NCI-H524 treated with DMSO at 0.1 percent for 48 hours (cell line): Measurements from ENCODE around the gene TMEM14A.
"Not testable (repeated sequence)": the region's sequence is repeated elsewhere in the genome, so short reads cannot be mapped to it uniquely, and the experiment has no call there.

ENCODE experiments used
- DNase-seq: peaks from one replicate; lab custom pipeline; 2025; lab: John Stamatoyannopoulos, UW

The TMEM14A gene

DNA sequence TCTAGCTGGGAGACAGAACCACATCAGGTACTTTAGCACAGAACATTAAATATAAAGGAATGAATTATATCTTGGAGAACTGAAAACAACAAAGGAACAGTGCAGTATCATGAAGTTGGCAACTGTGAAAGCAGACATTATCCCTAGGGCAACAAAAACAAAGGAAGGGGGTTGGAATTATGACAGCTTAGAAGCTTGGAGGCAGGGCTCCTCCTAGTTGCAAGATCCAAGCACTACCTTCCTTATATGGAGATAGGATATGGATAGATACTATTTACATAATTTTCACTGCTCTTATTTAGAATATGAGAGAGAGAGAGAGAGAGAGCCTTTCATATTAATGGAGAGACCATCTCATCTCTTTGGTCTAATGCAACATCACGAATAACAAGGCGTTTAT is 27.0 kb downstream of the TMEM14A start:
- no peak for DNase-seq

DNA sequence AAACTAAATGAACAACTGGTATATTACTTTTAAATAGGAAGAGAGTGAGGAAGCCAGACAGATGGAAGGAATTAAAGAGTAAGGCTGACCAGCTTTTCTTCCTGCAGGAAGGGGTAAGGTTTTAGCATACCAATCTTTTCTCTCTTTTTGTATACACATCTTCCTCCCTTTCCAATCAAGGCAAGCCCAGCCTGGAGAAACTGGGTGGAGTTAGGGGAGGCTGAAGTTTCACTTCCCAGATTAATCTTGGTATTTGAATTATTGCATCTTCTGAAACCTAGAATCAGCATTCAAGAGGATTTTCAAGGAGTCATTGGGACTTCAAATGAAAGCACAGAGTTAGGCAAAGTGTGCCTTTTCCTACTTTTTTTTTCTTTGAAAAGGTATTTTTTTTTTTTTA is 33.1 kb downstream of the TMEM14A start:
- no peak for DNase-seq

DNA sequence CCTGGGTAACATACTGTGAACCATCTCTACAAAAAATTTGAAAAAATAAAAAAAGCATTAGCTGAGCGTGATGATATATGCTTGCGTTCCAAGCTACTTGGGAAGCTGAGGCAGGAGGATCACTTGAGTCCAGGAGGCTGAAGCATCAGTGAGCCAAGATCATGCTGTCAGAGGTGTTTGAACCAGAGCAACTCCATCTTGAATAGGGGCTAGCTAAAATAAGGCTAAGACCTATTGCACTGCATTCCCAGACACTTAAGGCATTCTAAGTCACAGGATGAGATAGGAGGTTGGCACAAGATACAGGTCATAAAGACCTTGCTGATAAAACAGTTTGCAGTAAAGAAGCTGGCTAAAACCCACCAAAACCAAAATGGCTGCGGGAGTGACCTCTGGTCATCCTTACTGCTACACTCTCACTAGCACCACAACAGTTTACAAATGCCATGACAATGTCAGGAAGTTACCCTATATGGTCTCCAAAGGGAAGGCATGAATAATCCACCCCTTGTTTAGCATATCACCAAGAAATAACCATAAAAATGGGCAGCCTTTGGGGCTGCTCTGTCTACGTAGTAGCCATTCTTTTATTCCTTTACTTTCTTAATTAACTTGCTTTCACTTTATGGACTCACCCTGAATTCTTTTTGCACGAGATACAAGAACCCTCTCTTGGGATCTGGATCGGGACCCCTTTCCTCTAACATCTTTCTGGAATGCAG is 34.0 kb downstream of the TMEM14A start:
- not testable (repeated sequence) for DNase-seq

DNA sequence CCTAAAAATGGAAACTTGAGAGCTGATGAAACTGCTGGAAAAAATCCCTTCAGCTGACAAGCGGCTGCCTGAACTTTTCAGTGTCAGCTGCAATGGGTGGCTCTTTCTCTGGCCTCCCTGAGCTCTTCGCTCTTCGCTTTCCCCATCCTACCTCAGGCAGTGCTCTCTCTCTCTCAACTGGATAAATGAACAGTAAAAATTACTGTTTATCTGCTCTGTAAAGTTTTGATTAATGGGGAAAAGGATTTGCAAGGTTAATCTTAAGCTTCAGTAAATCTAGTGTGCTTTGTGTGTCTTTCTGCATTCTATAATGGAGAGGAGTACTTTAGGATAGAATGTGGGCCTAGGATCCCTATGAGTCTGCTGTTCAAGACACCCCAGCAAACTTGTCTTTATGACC is 35.1 kb downstream of the TMEM14A start:
- no peak for DNase-seq

DNA sequence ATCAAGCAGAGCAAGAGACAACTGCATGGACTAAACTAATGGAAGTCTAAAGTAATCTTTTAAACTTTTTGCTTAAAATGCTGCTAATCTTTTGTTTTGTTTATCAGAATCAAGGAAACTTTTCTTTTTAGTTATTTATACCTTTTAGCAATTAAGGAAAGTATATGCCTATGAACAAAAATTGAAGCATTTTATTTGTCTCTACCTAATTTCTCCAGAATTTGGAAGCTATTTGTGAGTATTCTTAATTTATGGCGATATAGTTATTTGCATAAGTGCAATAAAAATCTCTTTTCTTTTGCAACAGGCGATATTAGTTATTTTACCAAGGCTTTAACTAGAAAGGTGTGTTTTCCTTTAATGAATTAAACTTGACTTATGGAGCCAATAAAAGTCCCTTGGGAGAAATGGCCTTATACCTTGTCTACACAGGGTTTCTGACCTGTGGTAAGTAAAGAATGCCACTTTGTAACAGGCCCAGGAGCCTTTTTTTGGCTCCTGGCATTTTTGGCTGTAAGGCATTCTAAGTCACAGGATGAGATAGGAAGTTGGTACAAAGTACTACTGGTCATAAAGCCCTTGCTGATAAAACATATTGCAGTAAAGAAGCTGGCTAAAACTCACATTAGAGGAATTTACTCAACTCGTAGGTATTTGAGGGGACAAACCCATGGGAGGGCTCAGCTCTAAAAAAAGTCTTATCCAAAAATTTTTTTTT is 37.2 kb downstream of the TMEM14A start:
- no peak for DNase-seq

DNA sequence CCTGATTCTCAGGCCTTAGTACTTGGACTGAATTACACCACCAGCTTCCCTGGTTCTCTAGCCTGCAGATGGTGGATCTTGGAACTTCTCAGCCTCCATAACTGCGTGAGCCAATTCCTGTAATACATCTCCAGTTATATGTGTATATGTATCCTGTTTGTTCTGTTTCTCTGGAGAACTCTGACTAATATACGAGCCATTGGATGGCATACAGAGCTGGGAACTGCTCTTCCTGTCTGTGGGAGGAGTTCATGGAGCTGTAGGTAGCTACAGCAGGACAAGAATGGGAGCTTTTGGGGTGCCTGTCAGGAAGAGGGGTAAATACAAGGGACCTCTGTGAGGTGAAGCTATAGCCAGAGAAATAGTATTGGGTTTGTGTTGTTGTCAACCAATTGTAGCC is 41.2 kb downstream of the TMEM14A start:
- no peak for DNase-seq

DNA sequence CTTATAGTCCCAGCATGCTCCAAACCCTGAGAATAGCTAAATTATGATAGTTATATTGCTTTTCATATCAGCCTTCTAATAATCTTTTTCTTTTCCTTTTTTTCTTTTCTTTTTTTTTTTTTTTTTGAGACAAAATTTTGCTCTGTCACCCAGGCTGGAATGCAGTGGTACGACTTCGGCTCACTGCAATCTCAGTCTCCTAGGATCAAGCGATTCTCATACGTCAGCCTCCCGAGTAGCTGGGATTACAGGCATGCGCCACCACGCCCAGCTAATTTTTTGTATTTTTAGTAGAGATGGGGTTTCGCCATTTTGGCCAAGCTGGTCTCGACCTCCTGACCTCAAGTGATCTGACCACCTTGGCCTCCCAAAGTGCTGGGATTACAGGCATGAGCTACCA is 43.8 kb downstream of the TMEM14A start:
- not testable (repeated sequence) for DNase-seq

DNA sequence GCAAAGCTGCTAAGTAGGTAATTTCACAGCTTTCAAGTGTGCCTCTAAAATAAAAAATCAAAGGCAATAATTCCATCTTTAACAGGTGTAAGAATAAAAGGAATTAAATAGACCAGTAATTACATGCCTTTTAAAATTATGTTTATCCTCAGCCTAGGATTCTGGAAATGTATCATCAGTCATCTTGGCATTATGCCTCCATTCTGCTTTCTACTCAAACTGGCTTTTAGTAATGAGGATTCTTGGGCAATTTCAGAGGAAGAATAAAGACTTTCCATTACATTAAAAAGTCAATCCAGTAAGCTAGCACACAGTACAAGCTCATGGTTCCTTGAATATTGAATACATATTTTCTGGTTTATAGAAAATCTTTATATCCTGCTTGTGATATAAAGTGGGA is 47.6 kb downstream of the TMEM14A start:
- DNase-seq: no peak

DNA sequence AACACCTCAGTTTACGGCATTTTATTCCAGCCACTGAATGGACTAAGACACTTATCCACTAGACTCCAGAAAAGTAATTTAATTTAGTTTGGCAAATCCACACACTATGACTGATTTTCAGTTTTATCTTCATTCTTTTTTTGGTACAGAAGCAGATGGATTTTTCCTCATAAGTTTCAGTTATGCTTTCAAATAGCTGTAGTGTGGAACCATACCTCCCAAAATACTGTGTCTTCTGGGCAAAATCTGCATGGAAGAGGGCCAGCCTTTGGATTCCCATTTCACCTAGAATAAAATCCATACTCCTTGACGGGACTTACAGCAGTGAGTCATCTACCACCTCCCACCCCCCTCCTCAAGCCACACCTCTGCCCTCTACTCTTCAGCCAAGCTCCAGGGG is 49.4 kb downstream of the TMEM14A start:
- no peak for DNase-seq

DNA sequence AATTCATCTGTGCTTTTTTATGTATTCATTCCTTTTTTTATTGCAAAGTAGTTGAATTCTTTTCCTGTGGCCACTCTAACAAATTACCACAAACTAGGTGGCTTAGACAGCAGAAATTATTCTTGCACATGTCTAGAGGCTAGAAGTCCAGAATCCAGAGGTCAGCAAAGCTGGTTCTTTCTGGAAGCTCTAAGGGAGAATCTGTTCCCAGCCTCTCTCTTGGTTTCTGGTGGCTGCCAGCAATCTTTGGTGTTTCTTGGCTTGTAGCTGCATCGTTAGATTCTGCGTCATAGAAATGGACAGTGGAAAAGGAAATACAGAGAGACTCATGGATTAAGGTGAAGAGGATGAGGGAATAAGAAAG is 53.1 kb downstream of the TMEM14A start:
- DNase-seq: no peak

DNA sequence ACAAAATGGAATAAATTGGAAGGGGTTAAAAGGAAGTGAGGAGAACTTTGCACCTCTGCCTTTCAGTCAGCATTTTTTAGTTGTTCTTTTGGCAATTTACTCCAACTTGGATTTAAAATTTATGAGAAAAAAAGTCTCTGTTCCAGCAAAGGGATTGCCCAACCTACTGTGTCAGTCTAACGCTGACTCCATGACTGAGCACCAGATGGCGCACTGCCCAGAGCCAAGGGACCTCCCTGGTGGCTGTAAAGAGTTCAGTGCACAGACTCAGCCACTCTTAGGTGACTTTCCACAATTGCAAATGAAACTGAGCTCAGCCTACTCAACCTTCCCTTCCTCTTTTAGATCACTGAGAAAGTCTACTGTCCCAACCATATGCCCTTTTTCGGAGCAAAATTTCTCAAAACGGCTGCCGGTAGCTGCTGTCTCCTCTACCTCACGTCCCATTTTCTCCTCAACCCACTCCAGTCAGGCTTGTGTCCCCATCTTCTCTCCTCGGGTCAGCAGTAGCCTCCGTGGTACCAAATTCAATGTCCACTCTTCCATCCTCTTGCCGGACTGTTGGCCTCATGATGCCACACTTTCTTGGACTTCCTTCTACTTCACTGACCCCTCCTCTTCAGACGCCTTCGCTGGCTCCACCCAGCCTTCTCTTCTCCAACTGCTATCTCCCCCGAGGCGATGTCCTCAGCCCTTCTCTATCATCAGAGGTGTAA is 53.7 kb downstream of the TMEM14A start:
- DNase-seq: no peak

DNA sequence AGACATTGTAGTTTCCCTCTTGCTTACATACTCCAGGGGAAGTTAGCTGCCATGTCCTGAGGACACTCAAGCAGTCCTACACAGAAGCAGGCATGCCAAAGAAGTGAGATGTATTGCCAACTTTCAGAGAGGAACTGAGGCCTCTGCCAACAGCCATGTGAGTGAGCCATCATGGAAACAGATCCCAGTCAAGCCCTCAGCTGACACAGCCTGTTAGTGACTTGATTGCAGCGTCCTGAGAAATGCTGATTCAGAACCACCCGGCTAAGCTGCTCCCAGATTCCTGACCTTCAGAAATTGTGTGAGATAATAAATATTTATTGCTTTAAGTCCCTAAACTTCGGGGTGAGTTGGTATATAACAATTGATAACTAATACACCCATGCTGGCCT is 54.2 kb downstream of the TMEM14A start:
- no peak for DNase-seq

DNA sequence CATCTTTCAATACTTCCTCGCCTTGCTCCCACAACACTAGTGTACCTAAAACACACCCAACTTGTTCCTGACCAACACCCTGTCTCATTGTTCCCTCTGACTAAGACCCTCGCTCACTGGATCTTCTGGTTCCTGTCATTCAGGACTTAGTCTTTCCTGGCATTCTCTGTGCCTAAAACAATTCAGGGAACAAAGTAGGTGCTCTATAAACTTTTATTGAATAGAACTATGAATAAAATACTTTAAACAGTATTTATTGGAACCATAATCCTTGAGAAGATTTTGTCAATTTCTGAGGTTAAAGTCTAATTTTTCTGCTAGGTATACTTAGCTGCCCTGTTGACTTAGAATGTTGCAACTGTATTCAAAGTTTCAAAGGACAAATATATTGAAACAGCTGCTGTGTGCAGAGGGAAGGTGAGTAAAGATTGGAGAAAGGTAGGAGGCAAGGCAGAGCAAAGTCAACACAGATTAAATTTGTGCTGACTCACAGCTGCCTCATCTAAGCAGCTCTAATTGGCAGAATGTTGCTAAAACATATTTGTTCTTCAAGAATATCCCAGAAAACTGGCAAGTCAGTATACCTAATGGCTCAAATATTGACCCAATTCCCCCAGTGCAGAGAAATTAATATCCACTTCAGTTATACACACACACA is 54.8 kb downstream of the TMEM14A start:
- DNase-seq: no peak

DNA sequence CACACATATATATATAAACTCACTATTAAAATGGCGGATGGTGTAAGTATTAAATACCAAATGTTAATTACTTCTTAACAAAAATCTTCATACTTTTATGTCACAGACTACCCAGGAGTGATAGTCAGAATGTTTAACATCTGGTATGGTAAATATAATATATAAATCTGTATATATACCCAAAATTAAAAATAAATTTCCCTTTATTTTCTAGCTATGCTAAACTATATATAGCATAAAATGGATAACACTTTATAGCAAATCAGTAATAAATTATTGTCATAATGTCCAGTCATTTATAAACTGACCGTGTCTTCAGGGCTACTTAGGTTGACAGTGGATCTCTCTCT is 55.3 kb downstream of the TMEM14A start:
- no peak for DNase-seq

DNA sequence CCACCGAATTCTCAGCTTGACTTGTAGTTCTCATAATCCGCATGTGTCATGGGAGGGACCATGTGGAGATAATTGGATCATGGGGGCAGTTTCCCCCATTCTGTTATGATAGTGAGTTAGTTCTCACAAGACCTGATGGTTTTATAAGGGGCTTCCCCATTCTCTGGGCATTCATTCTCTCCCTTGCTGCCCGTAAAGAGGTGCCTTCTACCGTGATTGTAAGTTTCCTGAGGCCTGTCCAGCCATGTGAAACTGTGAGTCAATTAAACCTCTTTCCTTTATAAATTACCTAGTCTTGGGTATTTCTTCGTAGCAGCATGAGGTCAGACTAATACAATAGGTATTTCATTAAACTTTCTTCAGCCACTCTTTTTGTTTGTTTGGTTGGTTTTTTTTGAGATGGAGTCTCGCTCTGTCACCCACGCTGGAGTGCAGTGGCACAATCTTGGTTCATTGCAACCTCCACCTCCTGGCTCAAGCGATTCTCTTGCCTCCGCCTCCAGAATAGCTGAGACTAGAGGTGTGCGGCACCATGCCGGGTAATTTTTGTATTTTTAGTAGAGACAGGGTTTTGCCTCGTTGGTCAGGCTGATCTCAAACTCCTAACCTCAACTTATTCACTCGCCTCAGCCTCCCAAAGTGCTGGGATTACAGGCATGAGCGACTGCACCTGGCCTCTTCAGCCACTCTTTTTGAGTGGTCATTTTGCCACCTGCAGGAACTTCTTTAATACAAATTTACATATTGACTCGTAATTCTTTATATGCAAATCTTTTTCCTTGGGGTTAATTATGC is 56.0 kb downstream of the TMEM14A start:
- DNase-seq: no peak

DNA sequence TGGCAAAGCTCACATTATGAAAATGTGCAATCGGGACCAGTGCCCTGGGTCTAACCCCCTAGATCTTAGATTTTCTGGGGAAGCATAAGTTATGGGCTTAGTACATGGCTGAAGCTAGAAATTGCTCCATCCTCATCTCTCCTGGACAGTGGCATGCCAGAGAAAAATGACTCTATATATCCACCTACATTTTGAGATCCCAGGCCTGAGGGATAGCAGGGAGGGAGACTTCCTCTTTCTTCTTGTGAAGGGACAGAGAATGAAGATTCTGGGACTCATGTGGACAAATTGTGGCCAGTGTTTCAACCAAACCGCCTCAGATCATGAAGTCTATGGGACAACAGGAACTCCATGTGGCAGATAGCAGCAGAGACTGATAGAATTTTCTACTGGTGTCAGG is 57.0 kb downstream of the TMEM14A start:
- DNase-seq: no peak

DNA sequence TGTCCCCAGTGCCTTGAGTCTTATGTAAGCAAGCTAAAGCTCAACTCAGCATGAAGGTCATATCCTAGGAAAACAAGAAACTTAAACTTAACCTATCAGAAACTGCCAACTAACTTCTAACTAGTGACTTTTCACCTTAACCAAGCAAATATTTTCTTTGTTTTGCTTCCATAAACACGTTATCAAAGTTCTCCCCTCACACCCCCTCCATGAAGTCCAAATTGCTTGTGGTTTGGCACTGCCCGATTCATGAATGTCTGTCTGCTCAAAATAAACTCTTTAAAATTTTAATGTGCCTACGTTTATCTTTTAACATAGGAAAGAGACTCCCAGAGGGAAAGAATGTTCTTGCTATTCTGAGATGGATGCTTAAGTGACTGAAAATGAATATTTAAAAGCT is 57.5 kb downstream of the TMEM14A start:
- no peak for DNase-seq

DNA sequence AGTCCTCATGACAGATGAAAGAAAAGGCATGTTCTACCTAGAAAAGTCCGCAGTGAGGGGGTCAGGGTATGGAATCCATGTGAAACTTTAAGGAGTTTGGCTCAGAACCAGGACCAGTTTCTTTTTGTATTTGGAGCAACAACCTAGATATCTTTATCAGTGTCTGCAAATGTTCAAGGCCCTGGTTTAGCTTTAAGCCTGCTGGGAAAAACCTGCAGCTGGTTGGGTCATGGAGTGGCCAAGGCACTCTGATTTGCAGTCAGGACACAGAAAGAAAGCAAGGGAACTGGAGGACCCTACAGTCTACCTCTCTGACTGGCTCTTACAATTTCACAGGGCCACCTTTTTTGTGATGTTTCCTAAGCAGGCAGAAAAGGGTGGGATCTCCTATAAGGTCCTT is 58.7 kb downstream of the TMEM14A start:
- no peak for DNase-seq

DNA sequence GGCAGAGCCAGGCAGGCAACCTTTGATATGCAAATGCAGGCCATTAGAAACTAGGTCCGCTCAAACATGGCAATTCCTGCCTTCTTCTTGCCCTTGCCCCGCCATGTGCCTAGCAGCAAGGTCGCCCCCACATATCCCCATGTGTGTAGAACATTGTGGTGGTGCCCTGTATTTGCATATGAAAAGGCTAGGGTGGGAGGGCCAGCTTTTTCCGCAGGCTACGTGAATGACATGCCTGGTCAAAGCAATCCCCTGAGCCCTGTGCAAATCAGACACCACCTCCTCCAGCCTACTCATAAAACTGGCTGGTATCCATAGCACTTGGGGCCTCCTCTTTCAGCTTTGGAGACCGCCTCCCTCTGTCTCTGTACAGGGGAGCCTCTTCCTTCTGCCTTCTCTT is 60.8 kb downstream of the TMEM14A start:
- no peak for DNase-seq

DNA sequence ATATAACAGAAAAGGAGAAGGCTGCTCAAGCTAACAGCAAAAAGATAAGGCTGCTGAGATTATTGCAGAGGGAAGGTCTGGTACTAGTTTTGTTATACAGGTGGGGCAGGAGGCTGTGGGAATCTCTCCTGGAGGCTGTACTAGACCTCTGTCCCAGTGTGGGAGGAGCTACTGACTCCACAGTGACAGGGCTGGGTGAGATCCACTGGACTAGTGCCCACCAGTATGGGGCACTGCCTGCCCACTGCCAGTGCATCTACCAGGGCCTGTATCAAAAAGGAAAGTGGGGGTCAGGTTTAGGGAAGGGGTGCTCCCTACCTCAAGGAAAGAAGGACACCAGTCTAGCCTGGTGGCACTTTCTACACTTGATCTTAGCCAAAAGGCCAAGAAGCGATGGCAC is 62.3 kb downstream of the TMEM14A start:
- DNase-seq: no peak

DNA sequence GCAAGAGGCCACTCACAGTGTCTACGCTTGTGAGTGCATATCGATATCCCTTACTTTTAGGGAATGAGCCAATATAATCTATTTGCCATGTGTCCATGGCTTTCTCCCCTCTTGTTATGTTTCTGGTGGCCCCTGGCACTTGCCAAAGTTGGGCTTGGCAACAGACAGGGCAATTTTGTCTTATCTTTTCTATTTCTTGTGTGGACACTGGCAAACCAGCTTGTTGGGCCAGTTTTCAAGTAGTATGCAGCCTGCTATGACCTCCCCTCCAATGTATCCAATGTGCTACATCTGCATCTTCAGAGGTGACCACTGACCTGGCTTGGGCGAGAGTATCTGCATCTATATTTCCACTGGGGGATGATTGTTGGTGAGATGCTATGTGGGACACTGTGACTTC is 63.2 kb downstream of the TMEM14A start:
- no peak for DNase-seq

DNA sequence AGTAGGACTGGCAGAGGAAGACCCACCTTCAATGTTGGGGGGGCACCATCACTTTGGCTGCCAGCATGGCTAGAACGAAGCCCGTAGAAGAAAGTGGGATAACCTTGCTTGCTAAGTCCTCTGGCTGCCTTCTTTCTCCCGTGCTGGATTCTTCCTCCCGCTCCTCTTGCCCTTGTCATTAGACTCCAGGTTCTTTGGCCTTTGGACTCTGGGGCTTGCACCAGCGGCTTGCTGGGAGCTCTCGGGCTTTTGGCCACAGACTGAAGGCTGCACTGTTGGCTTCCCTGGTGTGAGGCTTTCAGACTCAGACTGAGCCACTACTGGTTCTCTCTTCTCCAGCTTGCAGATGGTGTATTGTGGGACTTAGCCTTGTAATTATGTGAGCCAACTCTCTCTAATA is 64.2 kb downstream of the TMEM14A start:
- DNase-seq: no peak
